CD1c-positive myeloid dendritic cell (primary cell): Measurements from ENCODE around the gene CRISPLD2.

Experiments used
- DNase-seq: peaks from one replicate; pipeline ENCODE4 v3.0.0-alpha.2; 2016; ENCODE audit errors: extremely low spot score

The CRISPLD2 gene

DNA sequence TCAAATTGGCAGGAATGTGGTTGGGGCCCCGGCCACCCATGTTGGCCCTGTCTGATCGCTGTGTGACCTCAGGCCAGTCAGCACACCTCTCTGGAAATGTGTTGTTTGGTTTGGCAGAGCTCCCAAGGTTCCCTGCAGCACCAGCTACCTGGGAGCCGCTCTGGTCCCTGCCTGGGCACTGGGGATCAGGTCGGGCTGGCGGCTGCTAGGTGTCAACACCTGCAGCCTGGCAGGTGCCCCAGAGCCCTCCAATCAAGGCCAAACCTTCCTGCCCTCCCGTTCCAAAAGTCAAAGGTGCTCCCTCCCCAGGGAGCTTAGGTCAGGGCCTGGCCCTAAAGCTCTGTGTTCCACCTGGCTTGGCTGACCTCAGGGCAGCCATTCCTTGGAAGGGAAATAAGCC lies 135.6 kb downstream of the CRISPLD2 start:
- no peak for DNase-seq

GRCh38 chr16:84957192-84957591 lies 137.4 kb downstream of the CRISPLD2 start:
- no peak for DNase-seq

DNA sequence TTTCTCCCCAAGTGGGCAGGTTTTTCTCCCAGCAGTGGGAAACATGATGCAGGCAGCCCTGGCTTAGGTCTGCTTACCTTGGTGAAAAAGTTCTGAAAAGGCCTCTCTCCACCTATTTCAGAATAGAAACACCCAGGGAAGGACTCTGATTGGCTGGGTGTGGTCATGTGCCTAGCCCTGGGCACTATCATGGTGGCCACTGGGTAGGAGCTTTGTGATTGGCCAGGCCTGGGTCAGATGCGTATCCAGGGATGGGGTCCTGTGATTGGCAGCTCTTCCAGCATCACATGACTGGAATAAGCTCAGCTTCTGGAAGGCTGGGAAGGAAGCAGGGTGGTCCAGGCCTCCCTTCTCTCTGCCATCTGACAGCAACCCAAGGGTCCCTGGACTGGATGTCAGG lies 138.0 kb downstream of the CRISPLD2 start:
- no peak for DNase-seq
